ENCODE results near the gene E2F2. TPM values are rescaled to one million over a fixed set of nuclear protein-coding genes. Genes with fewer than 3 reads are reported as not detected.
A peak's percentile ranks its signal among the peaks of the same experiment; 100 is the strongest.

Gene E2F2
- total and polyA plus RNA-seq, 2 of the 13 experiments (the other 11 are each of a cell fraction or from before 2014, with no cell fraction given) = 0.65 to 6.6 TPM

GRCh38 chr1:23554481-23555269, 23.6 kb upstream of the E2F2 start (continued):
- TF ChIP-seq FOXO1 (CRISPR knock-in tag; IDR thresholded peaks at IDR 0.05) (peak; percentile 45; the same call in 1 of the 2 replicates), SPEN (CRISPR knock-in tag; IDR thresholded peaks at IDR 0.05; ENCODE audit: low read depth) (peak; percentile 60; the same call in 1 of the 2 replicates), ZNF687 (CRISPR knock-in tag; IDR thresholded peaks at IDR 0.05) (peak; percentile 92), SOX13 (IDR thresholded peaks at IDR 0.05) (no peak), SOX13 (CRISPR knock-in tag; conservative IDR thresholded peaks at IDR 0.05 in 1 of 2, IDR thresholded peaks at IDR 0.05 in 1 of 2) (peak in 1 of 2 experiments; percentile 53; a peak in 2 of 4 replicates), NONO (IDR thresholded peaks at IDR 0.05) (no peak), NONO (CRISPR knock-in tag; conservative IDR thresholded peaks at IDR 0.05) (0 out of 2 replicates have a peak, but pooled peaks have one; percentile 51), TEAD2 (CRISPR knock-in tag; IDR thresholded peaks at IDR 0.05) (no peak), POGK (CRISPR knock-in tag; conservative IDR thresholded peaks at IDR 0.05) (peak; percentile 59; the same call in 1 of the 2 replicates), MEIS2 (CRISPR knock-in tag; IDR thresholded peaks at IDR 0.05) (peak; percentile 72; the same call in 1 of the 2 replicates), HOXA3 (CRISPR knock-in tag; IDR thresholded peaks at IDR 0.05) (peak; percentile 80), GPBP1L1 (CRISPR knock-in tag; IDR thresholded peaks at IDR 0.05) (no peak), ZNF629 (CRISPR knock-in tag; conservative IDR thresholded peaks at IDR 0.05) (peak; percentile 20), ELF3 (CRISPR knock-in tag; IDR thresholded peaks at IDR 0.05) (0 out of 2 replicates have a peak, but pooled peaks have one; percentile 11), ZNF263 (CRISPR knock-in tag; IDR thresholded peaks at IDR 0.05) (0 out of 2 replicates have a peak, but pooled peaks have one; percentile 30), ZNF773 (CRISPR knock-in tag; IDR thresholded peaks at IDR 0.05; ENCODE audit: borderline replicate concordance) (no peak), ASH2L (IDR thresholded peaks at IDR 0.05; ENCODE audit: insufficient read length, low read depth, low read length) (peak; percentile 42), THAP11 (CRISPR knock-in tag; IDR thresholded peaks at IDR 0.05) (peak; percentile 45), PCBP2 (optimal IDR thresholded peaks at IDR 0.05; ENCODE audit: low read depth, low read length, poor library complexity, severe bottlenecking) (no peak), ARID3A (IDR thresholded peaks at IDR 0.05; ENCODE audit: low read depth, low read length) (no peak), NCOA1 (CRISPR knock-in tag; IDR thresholded peaks at IDR 0.05) (no peak)

Data from HepG2 (cell line).